Medulla oblongata (tissue), 1 donor: ENCODE results near the gene MPV17L2.

ENCODE experiments used
- DNase-seq: peaks from one replicate; pipeline ENCODE4 v3.0.0-alpha.2; 2015; ENCODE audit errors: extremely low spot score

The MPV17L2 gene

GRCh38 chr19:18234194-18234593, 41.2 kb downstream of the MPV17L2 start:
- no peak for DNase-seq

- no peak for DNase-seq
Observed at GRCh38 chr19:18239303-18239702, 46.3 kb downstream of the MPV17L2 start.

DNA sequence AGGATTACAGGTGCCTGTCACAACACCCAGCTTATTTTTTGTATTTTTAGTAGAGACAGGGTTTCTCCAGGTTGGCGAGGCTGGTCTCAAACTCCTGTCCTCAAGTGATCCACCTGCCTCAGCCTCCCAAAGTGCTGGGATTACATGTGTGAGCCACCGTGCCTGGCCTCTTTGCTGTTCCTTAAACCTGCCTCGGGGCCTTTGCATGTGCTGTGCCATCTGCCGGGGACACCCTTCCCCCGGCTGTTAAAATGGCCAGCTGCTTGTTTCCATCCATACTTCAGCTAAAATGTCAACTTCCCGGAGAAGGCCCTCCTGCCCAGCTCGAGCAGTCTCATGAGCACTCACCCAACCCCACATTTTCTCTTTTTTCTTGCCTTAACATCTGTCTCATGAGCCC, 52.3 kb downstream of the MPV17L2 start:
- no peak for DNase-seq
